ENCODE results near the gene XPNPEP1. TPM values are rescaled to one million over a fixed set of nuclear protein-coding genes. Genes with fewer than 3 reads are reported as not detected.

XPNPEP1 gene
- total and polyA plus RNA-seq, 2 of the 4 experiments (the other 2 are of a cell fraction) = 164 to 311 TPM

GRCh38 chr10:109875151-109875568 is 48.2 kb downstream of the XPNPEP1 start:
- Histone ChIP-seq H3K9me3 (ENCODE audit: control insufficient read depth, insufficient read depth, low read length) (no peaks in the 10 kb centered on the region), H2AK9ac (replicated peaks; ENCODE audit: low read depth, low read length, poor library complexity) (no peak overlapping the region), H4K5ac (ENCODE audit: low read depth, low read length) (no peak overlapping the region), H3K79me1 (ENCODE audit: low read depth in 1 of 2, low read length in 2 of 2) (peaks cover 0 to 4% of the 10 kb centered on the region in 2 experiments; a peak in 2 of 4 replicates), H3K4ac (ENCODE audit: low read depth, low read length) (no peak overlapping the region), H4K91ac (ENCODE audit: insufficient read depth, low read depth, low read length) (no peak overlapping the region), H3K18ac (ENCODE audit: low read depth, low read length) (no peak overlapping the region), H3K14ac (replicated peaks; ENCODE audit: low read depth, low read length) (no peak overlapping the region), H2BK20ac (ENCODE audit: low read depth, low read length) (no peak overlapping the region), H3K27me3 (ENCODE audit: control insufficient read depth, insufficient read depth, low read length) (no peaks in the 10 kb centered on the region), H3K4me1 (ENCODE audit: control insufficient read depth, insufficient read depth, low read length) (no peaks in the 10 kb centered on the region), H3K4me3 (ENCODE audit: insufficient read depth, low read depth, low read length) (no peak overlapping the region), H2BK15ac (ENCODE audit: low read depth, low read length) (no peak overlapping the region), H4K8ac (ENCODE audit: low read depth in 2 of 2, low read length in 2 of 2) (no peak overlapping the region), H3K4me2 (ENCODE audit: low read depth, low read length) (no peak overlapping the region), H3K9ac (ENCODE audit: low read depth, low read length) (no peak overlapping the region), H2AK5ac (ENCODE audit: low read depth, low read length) (no peak overlapping the region), H4K20me1 (ENCODE audit: insufficient read depth, low read length) (no peaks in the 10 kb centered on the region), H3K36me3 (ENCODE audit: control insufficient read depth, insufficient read depth, low read length) (peaks cover 45% of the 10 kb centered on the region), H3K27ac (ENCODE audit: insufficient read depth, low read length) (no peak overlapping the region), H3K23ac (ENCODE audit: low read depth, low read length) (no peak overlapping the region), H2BK120ac (ENCODE audit: low read depth, low read length) (no peak overlapping the region), H2AFZ (replicated peaks; ENCODE audit: low read length, poor library complexity) (no peak overlapping the region), H3K56ac (ENCODE audit: extremely low read depth, insufficient read depth, low read length) (no peak overlapping the region), H2BK5ac (ENCODE audit: low read depth, low read length, poor library complexity, severe bottlenecking) (no peak overlapping the region), H3K9me1 (ENCODE audit: insufficient read depth, low read length) (no peaks in the 10 kb centered on the region)
- ATAC-seq (ENCODE audit: low read depth) = no peak
- CTCF ChIA-PET = interaction anchor here (1.4 kb wide), 1 partner anchor 9 kb away, joined by 6 read pairs; no protein-coding TSS in a partner anchor
- intact Hi-C loops (cut with micrococcal nuclease) (no loop called here), in situ Hi-C loops (cut with MboI; ENCODE audit: low sequenced_read_pairs) (no loop called here), dilution Hi-C loops (cut with HindIII; ENCODE audit: low sequenced_read_pairs, unreplicated experiment) (no loop called here)
- BruUV-seq (replicated peaks) = no TSS peak
- POLR2A ChIA-PET (ENCODE audit: unreplicated experiment) = no interaction called here
- TF ChIP-seq NFE2L2 (IDR thresholded peaks at IDR 0.05; ENCODE audit: low read depth, low read length) (no peak), MAFK (IDR thresholded peaks at IDR 0.05; ENCODE audit: low read depth, low read length) (no peak), ELK1 (IDR thresholded peaks at IDR 0.05; ENCODE audit: borderline replicate concordance, low read depth, low read length) (no peak), MXI1 (IDR thresholded peaks at IDR 0.05; ENCODE audit: borderline replicate concordance, low read depth, low read length) (no peak), MAZ (IDR thresholded peaks at IDR 0.05; ENCODE audit: borderline replicate concordance, low read depth, low read length) (no peak), FOS (IDR thresholded peaks at IDR 0.05; ENCODE audit: low read depth, low read length) (no peak), CEBPB (IDR thresholded peaks at IDR 0.05; ENCODE audit: low read depth, low read length) (no peak)
- no peak for DNase-seq
- 39% methylated on average over 3 of the region's 7 CpGs; no CpG with 5 or more reads in 1 of the 2 experiments for WGBS, 2 experiments (ENCODE audit: extremely low coverage in 2 of 2, insufficient read length in 1 of 2)

All from IMR-90 (cell line).